HTR-8/SVneo (cell line): ENCODE measurements around the gene GOPC.
"Not testable (repeated sequence)": the region's sequence is repeated elsewhere in the genome, so short reads cannot be mapped to it uniquely, and the experiment has no call there.

Experiments
- DNase-seq: peaks from one replicate; pipeline ENCODE4 v3.0.0; 2011; ENCODE audit warnings: low spot score, mixed read lengths; ENCODE audit not compliant: insufficient read length
- FAIRE-seq: peaks from 2 replicates; lab custom pipeline; 2011; peaks lifted over from hg19 to GRCh38; lab: Jason Lieb, UNC

Gene GOPC

GRCh38 chr6:117521791-117522502, 80.4 kb downstream of the GOPC start:
- FAIRE-seq = no peak
- no peak for DNase-seq

GRCh38 chr6:117520603-117521395, 81.5 kb downstream of the GOPC start:
- DNase-seq = no peak
- no peak for FAIRE-seq

GRCh38 chr6:117518870-117519269, 83.4 kb downstream of the GOPC start:
- FAIRE-seq (no peak), DNase-seq (no peak)

- DNase-seq, FAIRE-seq: not testable (repeated sequence)
Measured at GRCh38 chr6:117517995-117518394, 84.3 kb downstream of the GOPC start.

- DNase-seq (no peak), FAIRE-seq (no peak)
Measured at GRCh38 chr6:117515326-117515725, 87.0 kb downstream of the GOPC start.

- no peak for FAIRE-seq
- no peak for DNase-seq
Measured at GRCh38 chr6:117514655-117515054, 87.7 kb downstream of the GOPC start.

GRCh38 chr6:117513778-117514365, 88.4 kb downstream of the GOPC start:
- FAIRE-seq (no peak), DNase-seq (no peak)

GRCh38 chr6:117512987-117513573, 89.2 kb downstream of the GOPC start:
- DNase-seq = no peak
- no peak for FAIRE-seq

- DNase-seq (no peak), FAIRE-seq (no peak)
Measured at GRCh38 chr6:117512056-117512828, 90.1 kb downstream of the GOPC start.
